ENCODE measurements around the gene ATP1A4.

DNA sequence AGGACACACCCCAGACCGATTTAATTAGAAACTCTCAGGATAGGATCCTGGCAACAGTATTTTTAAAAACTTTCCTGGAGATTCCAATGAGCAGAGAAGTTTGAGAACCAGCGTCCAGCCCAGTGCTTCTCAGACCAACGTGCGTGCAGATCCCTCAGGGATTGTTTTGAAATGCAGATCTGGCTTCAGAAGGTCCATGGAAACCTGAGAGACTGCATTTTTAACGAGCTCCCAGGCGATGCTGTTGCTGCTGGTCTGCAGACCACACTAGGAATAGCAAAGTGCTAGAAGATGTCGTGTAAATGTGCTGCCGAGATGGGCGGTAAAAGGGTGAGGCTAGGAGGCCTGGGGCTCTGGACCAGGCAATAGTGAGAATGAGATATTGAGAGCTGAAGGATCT, 20.6 kb downstream of the ATP1A4 start:
- TF ChIP-seq, protein P1, sequence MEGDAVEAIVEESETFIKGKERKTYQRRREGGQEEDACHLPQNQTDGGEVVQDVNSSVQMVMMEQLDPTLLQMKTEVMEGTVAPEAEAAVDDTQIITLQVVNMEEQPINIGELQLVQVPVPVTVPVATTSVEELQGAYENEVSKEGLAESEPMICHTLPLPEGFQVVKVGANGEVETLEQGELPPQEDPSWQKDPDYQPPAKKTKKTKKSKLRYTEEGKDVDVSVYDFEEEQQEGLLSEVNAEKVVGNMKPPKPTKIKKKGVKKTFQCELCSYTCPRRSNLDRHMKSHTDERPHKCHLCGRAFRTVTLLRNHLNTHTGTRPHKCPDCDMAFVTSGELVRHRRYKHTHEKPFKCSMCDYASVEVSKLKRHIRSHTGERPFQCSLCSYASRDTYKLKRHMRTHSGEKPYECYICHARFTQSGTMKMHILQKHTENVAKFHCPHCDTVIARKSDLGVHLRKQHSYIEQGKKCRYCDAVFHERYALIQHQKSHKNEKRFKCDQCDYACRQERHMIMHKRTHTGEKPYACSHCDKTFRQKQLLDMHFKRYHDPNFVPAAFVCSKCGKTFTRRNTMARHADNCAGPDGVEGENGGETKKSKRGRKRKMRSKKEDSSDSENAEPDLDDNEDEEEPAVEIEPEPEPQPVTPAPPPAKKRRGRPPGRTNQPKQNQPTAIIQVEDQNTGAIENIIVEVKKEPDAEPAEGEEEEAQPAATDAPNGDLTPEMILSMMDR (conservative IDR thresholded peaks at IDR 0.05 in 1 of 2, IDR thresholded peaks at IDR 0.05 in 1 of 2; ENCODE audit: low read depth in 1 of 2, low read length in 2 of 2) = no peak
- TF ChIP-seq EZH2 (IDR thresholded peaks at IDR 0.05; ENCODE audit: low read length, missing control alignments) = no peak

Measured in fibroblast of lung (primary cell).